Neuronal stem cell (in vitro differentiated cells): ENCODE measurements around the gene PTPN5.

Experiments used
- DNase-seq: peaks from one replicate; pipeline ENCODE4 v3.0.0-alpha.2; 2013; ENCODE audit warnings: low spot score
- H2AFZ ChIP-seq: one replicate; pipeline ENCODE4 v1.6.1; 2013; ENCODE audit warnings: mild to moderate bottlenecking, low read length, inconsistent platforms
- H2AK5ac ChIP-seq: 2 replicates; pipeline ENCODE4 v1.6.1; 2013; ENCODE audit warnings: low read depth, mild to moderate bottlenecking, inconsistent platforms, low read length, moderate library complexity, mixed read lengths
- H2BK120ac ChIP-seq: 2 replicates; pipeline ENCODE4 v1.6.1; 2013; ENCODE audit warnings: low read depth, mild to moderate bottlenecking, inconsistent platforms, low read length, moderate library complexity, mixed read lengths
- H2BK12ac ChIP-seq: one replicate; pipeline ENCODE4 v1.6.1; 2013; ENCODE audit warnings: low read length, inconsistent platforms
- H2BK15ac ChIP-seq: 2 replicates; pipeline ENCODE4 v1.6.1; 2013; ENCODE audit warnings: mild to moderate bottlenecking, low read length, inconsistent platforms, mixed read lengths
- H2BK5ac ChIP-seq: one replicate; pipeline ENCODE4 v1.6.1; 2013; ENCODE audit warnings: inconsistent platforms, mild to moderate bottlenecking, low read length, moderate library complexity
- H3K14ac ChIP-seq: one replicate; pipeline ENCODE4 v1.6.1; 2013; ENCODE audit warnings: low read length, inconsistent platforms
- H3K18ac ChIP-seq: 2 replicates; pipeline ENCODE4 v1.6.1; 2013; ENCODE audit warnings: low read length, inconsistent platforms
- H3K23ac ChIP-seq: 2 replicates; pipeline ENCODE4 v1.6.1; 2013; ENCODE audit warnings: low read depth, mild to moderate bottlenecking, mixed read lengths, low read length, inconsistent platforms; ENCODE audit not compliant: poor library complexity
- H3K27ac ChIP-seq: replicated peaks from 3 replicates; pipeline ENCODE4 v1.5.1; 2013; ENCODE audit warnings: low read length, inconsistent platforms
- H3K27me3 ChIP-seq, 3 experiments: 2 replicates each; pipeline ENCODE4 v1.6.1; 2013; ENCODE audit warnings: low read length in 3 of 3, mild to moderate bottlenecking in 2 of 3, inconsistent platforms in 1 of 3, low read depth in 1 of 3, mixed read lengths in 1 of 3, moderate library complexity in 1 of 3; ENCODE audit not compliant: control insufficient read depth in 3 of 3, insufficient read depth in 3 of 3
- H3K36me3 ChIP-seq, 2 donors: replicated peaks in 1 of 2; 2 replicates each; pipeline ENCODE4 v1.6.1; 2013; ENCODE audit warnings: low read length in 2 of 2; ENCODE audit not compliant: control insufficient read depth in 2 of 2, insufficient read depth in 2 of 2
- H3K4ac ChIP-seq: 2 replicates; pipeline ENCODE4 v1.6.1; 2013; ENCODE audit warnings: inconsistent platforms, mild to moderate bottlenecking, low read length, moderate library complexity
- H3K4me1 ChIP-seq, 2 donors: 1 replicate in 1 of 2; 2 replicates in 1 of 2; pipeline ENCODE4 v1.6.1; 2013; ENCODE audit warnings: low read length in 2 of 2, low read depth in 1 of 2; ENCODE audit not compliant: control insufficient read depth in 2 of 2, insufficient read depth in 1 of 2
- H3K4me2 ChIP-seq: one replicate; pipeline ENCODE4 v1.6.1; 2013; ENCODE audit warnings: mild to moderate bottlenecking, low read length, inconsistent platforms; ENCODE audit not compliant: insufficient read depth, poor library complexity, severe bottlenecking
- H3K4me3 ChIP-seq, 2 donors: 2 replicates each; pipeline ENCODE4 v1.5.1; 2013; ENCODE audit warnings: low read length in 2 of 2, mild to moderate bottlenecking in 2 of 2, inconsistent platforms in 1 of 2, moderate library complexity in 1 of 2
- H3K79me1 ChIP-seq: one replicate; pipeline ENCODE4 v1.6.1; 2013; ENCODE audit warnings: low read depth, mild to moderate bottlenecking, inconsistent platforms, low read length, moderate library complexity
- H3K9ac ChIP-seq: one replicate; pipeline ENCODE4 v1.6.1; 2013; ENCODE audit warnings: mild to moderate bottlenecking, low read depth, low read length, inconsistent platforms; ENCODE audit not compliant: poor library complexity
- H3K9me3 ChIP-seq, 2 donors: replicated peaks in 1 of 2; 2 replicates each; pipeline versions ENCODE3 to v1.6.1; 2013; ENCODE audit warnings: low read length in 2 of 2, mild to moderate bottlenecking in 2 of 2, inconsistent platforms in 1 of 2, low read depth in 1 of 2, mixed read lengths in 1 of 2, moderate library complexity in 1 of 2; ENCODE audit not compliant: control insufficient read depth in 2 of 2, insufficient read depth in 1 of 2
- H4K8ac ChIP-seq: one replicate; pipeline ENCODE4 v1.6.1; 2013; ENCODE audit warnings: low read depth, mild to moderate bottlenecking, inconsistent platforms, low read length, moderate library complexity
- H4K91ac ChIP-seq: one replicate; pipeline ENCODE4 v1.6.1; 2013; ENCODE audit warnings: low read length, low read depth, mild to moderate bottlenecking, inconsistent platforms; ENCODE audit not compliant: poor library complexity
- WGBS, 2 donors: extraction: QIAGEN DNeasy Blood & Tissue Kit; methylation state at CpG; one replicate each; pipeline ENCODE4 v1.1.7; 2013; ENCODE audit warnings: missing lambda C conversion rate in 2 of 2, mixed read lengths in 1 of 2; ENCODE audit not compliant: insufficient read length in 2 of 2, insufficient replicate concordance in 1 of 2; ENCODE audit errors: extremely low coverage in 2 of 2; 5-methylcytosine and 5-hydroxymethylcytosine counted together

Gene PTPN5

GRCh38 chr11:18757811-18758210, 33.8 kb downstream of the PTPN5 start:
- no peak overlapping the region for H3K4me3 ChIP-seq
- H3K4ac ChIP-seq, result no peak overlapping the region
- no peak overlapping the region for H2AFZ ChIP-seq
- H3K18ac ChIP-seq, result no peak overlapping the region
- peaks cover 2% of the 10 kb centered on the region for H3K79me1 ChIP-seq
- no peak overlapping the region for H2AK5ac ChIP-seq
- no peak overlapping the region for H3K9ac ChIP-seq
- H3K27ac ChIP-seq, result no peak overlapping the region
- WGBS, 2 donors, result no CpG with 5 or more reads among the region's 3 CpGs
- H3K27me3 ChIP-seq, result peaks cover 0 to 6% (median 0%) of the 10 kb centered on the region in 3 experiments
- H3K4me2 ChIP-seq, result no peak overlapping the region
- H2BK15ac ChIP-seq, result no peak overlapping the region
- no peak overlapping the region for H3K23ac ChIP-seq
- no peak for DNase-seq
- H3K14ac ChIP-seq, result no peak overlapping the region
- H3K36me3 ChIP-seq, result peaks cover 0 to 2% of the 10 kb centered on the region in 2 donors
- no peak overlapping the region for H2BK12ac ChIP-seq
- peaks cover 0 to 2% of the 10 kb centered on the region in 2 donors for H3K9me3 ChIP-seq
- no peak overlapping the region for H4K8ac ChIP-seq
- H3K4me1 ChIP-seq, result peaks cover 0 to 3% of the 10 kb centered on the region in 2 donors
- H4K91ac ChIP-seq, result no peak overlapping the region
- no peak overlapping the region for H2BK120ac ChIP-seq
- no peak overlapping the region for H2BK5ac ChIP-seq

GRCh38 chr11:18756889-18757288, 34.7 kb downstream of the PTPN5 start:
- Histone ChIP-seq H2BK15ac (no peak overlapping the region), H3K9me3 (peaks cover 0 to 2% of the 10 kb centered on the region in 2 donors), H2AFZ (no peak overlapping the region), H3K4me2 (no peak overlapping the region), H3K4me1 (peaks cover 0 to 7% of the 10 kb centered on the region in 2 donors), H2BK120ac (no peak overlapping the region), H2AK5ac (no peak overlapping the region), H3K9ac (no peak overlapping the region), H3K23ac (no peak overlapping the region), H3K36me3 (peaks cover 0 to 2% of the 10 kb centered on the region in 2 donors), H3K4ac (no peak overlapping the region), H3K4me3 (no peak overlapping the region), H3K14ac (no peak overlapping the region), H2BK5ac (no peak overlapping the region), H4K8ac (no peak overlapping the region), H3K27ac (no peak overlapping the region), H2BK12ac (no peak overlapping the region), H4K91ac (no peak overlapping the region), H3K18ac (no peak overlapping the region), H3K27me3 (peaks cover 0 to 6% (median 0%) of the 10 kb centered on the region in 3 experiments), H3K79me1 (peaks cover 2% of the 10 kb centered on the region)
- no peak for DNase-seq
- no CpG with 5 or more reads among the region's 2 CpGs for WGBS, 2 donors

GRCh38 chr11:18754308-18754707, 37.3 kb downstream of the PTPN5 start:
- H4K8ac ChIP-seq, result no peak overlapping the region
- H2BK120ac ChIP-seq, result no peak overlapping the region
- no peak overlapping the region for H3K14ac ChIP-seq
- no peak overlapping the region for H3K18ac ChIP-seq
- H3K9me3 ChIP-seq, result peaks cover 0 to 2% of the 10 kb centered on the region in 2 donors
- no peak overlapping the region for H3K27ac ChIP-seq
- H3K4me1 ChIP-seq, result peaks cover 0 to 7% of the 10 kb centered on the region in 2 donors
- H2BK5ac ChIP-seq, result no peak overlapping the region
- H3K4me2 ChIP-seq, result no peak overlapping the region
- no peaks in the 10 kb centered on the region for H3K79me1 ChIP-seq
- peaks cover 0 to 19% (median 0%) of the 10 kb centered on the region in 3 experiments for H3K27me3 ChIP-seq
- H3K36me3 ChIP-seq, result no peaks in the 10 kb centered on the region
- no peak overlapping the region for H3K4ac ChIP-seq
- H3K4me3 ChIP-seq, result no peak overlapping the region
- H2BK12ac ChIP-seq, result no peak overlapping the region
- DNase-seq, result no peak
- H4K91ac ChIP-seq, result no peak overlapping the region
- H3K9ac ChIP-seq, result no peak overlapping the region
- no peak overlapping the region for H2BK15ac ChIP-seq
- H2AK5ac ChIP-seq, result no peak overlapping the region
- no CpG with 5 or more reads among the region's 5 CpGs for WGBS, 2 donors
- no peak overlapping the region for H2AFZ ChIP-seq
- no peak overlapping the region for H3K23ac ChIP-seq

DNA sequence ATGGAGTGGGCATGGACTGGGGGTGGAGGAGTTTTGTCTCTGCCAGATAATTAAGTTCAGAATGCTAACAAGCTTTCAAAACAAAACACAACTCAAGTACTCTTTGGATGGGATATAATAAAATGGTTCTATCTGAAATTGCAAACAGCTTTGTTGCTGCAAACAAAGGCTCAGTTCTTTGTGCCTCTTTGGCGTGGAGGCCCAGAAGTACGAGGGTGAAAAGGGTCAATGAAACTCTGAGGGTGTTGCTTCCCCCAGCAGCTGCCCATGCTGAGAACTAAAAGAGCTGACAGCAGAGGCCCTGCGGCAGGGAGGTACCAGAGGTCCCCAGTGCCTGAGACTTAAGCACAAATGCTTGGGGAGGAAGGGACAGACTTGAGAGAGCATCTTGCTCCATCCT, 39.1 kb downstream of the PTPN5 start:
- no peak overlapping the region for H4K91ac ChIP-seq
- H2BK120ac ChIP-seq, result no peak overlapping the region
- H4K8ac ChIP-seq, result no peak overlapping the region
- no peak overlapping the region for H3K14ac ChIP-seq
- no peak overlapping the region for H3K4me2 ChIP-seq
- H2AK5ac ChIP-seq, result no peak overlapping the region
- H3K4me1 ChIP-seq, result peaks cover 0 to 9% of the 10 kb centered on the region in 2 donors
- WGBS, 2 donors, result no CpG with 5 or more reads among the region's 3 CpGs
- H3K18ac ChIP-seq, result no peak overlapping the region
- H2BK5ac ChIP-seq, result no peak overlapping the region
- no peak overlapping the region for H3K27ac ChIP-seq
- H2BK12ac ChIP-seq, result no peak overlapping the region
- no peak overlapping the region for H3K4me3 ChIP-seq
- H3K79me1 ChIP-seq, result no peaks in the 10 kb centered on the region
- H2AFZ ChIP-seq, result no peak overlapping the region
- H3K36me3 ChIP-seq, result no peaks in the 10 kb centered on the region
- no peak for DNase-seq
- H3K4ac ChIP-seq, result no peak overlapping the region
- H2BK15ac ChIP-seq, result no peak overlapping the region
- no peak overlapping the region for H3K23ac ChIP-seq
- no peak overlapping the region for H3K9ac ChIP-seq
- H3K27me3 ChIP-seq, result peaks cover 0 to 19% (median 0%) of the 10 kb centered on the region in 3 experiments
- peaks cover 0 to 2% of the 10 kb centered on the region in 2 donors for H3K9me3 ChIP-seq
